Stimulated activated CD4-positive, alpha-beta T cell treated with anti-CD3 and anti-CD28 coated beads, Interleukin-15, amount 100 ng/mL, for 24 hours (primary cell): ENCODE results near the gene BMP2K.
"Not testable (repeated sequence)": the region's sequence is repeated elsewhere in the genome, so short reads cannot be mapped to it uniquely, and the experiment has no call there.

Source experiments
- DNase-seq: peaks from one replicate; pipeline ENCODE4 v3.0.0-alpha.2; 2020

The BMP2K gene

GRCh38 chr4:78795594-78796416 lies 19.7 kb downstream of the BMP2K start:
- not testable (repeated sequence) for DNase-seq

- no peak for DNase-seq
These were observed 20.4 kb downstream of the BMP2K start for GRCh38 chr4:78796526-78796925.

- DNase-seq, result no peak
These were observed 21.7 kb downstream of the BMP2K start for GRCh38 chr4:78797777-78798284.

- DNase-seq, result no peak
These were observed 23.7 kb downstream of the BMP2K start for GRCh38 chr4:78799551-78800495.

- DNase-seq, result no peak
These were observed 24.8 kb downstream of the BMP2K start for GRCh38 chr4:78800965-78801364.

- DNase-seq, result no peak
These were observed 27.8 kb downstream of the BMP2K start for GRCh38 chr4:78803983-78804382.

GRCh38 chr4:78806943-78807460 lies 30.9 kb downstream of the BMP2K start:
- no peak for DNase-seq

GRCh38 chr4:78809295-78809694 lies 33.1 kb downstream of the BMP2K start:
- no peak for DNase-seq

- no peak for DNase-seq
These were observed 34.0 kb downstream of the BMP2K start for GRCh38 chr4:78809928-78810835.

GRCh38 chr4:78811034-78811433 lies 34.9 kb downstream of the BMP2K start:
- no peak for DNase-seq

- no peak for DNase-seq
These were observed 42.5 kb downstream of the BMP2K start for GRCh38 chr4:78818530-78819079.

- DNase-seq, result no peak
These were observed 47.9 kb downstream of the BMP2K start for GRCh38 chr4:78824001-78824400.

- DNase-seq, result no peak
These were observed 51.0 kb downstream of the BMP2K start for GRCh38 chr4:78827191-78827590.

- DNase-seq, result no peak
These were observed 53.1 kb downstream of the BMP2K start for GRCh38 chr4:78829296-78829695.

GRCh38 chr4:78839676-78840075 lies 63.5 kb downstream of the BMP2K start:
- not testable (repeated sequence) for DNase-seq

GRCh38 chr4:78840286-78840685 lies 64.1 kb downstream of the BMP2K start:
- not testable (repeated sequence) for DNase-seq

- no peak for DNase-seq
These were observed 69.3 kb downstream of the BMP2K start for GRCh38 chr4:78845472-78845871.

- no peak for DNase-seq
These were observed 70.1 kb downstream of the BMP2K start for GRCh38 chr4:78846258-78846657.

GRCh38 chr4:78862314-78862737 lies 86.2 kb downstream of the BMP2K start:
- no peak for DNase-seq

GRCh38 chr4:78863254-78863869 lies 87.2 kb downstream of the BMP2K start:
- no peak for DNase-seq

- DNase-seq, result no peak
These were observed 87.8 kb downstream of the BMP2K start for GRCh38 chr4:78863991-78864390.
